Renal pelvis (tissue), 12 donors: ENCODE data around the gene TNFSF11. TPM values are rescaled to one million over a fixed set of nuclear protein-coding genes. Genes with fewer than 3 reads are reported as not detected.

Experiments
- DNase-seq: peaks from one replicate; pipeline ENCODE4 v3.0.0-alpha.2; 2013
- long read RNA-seq, 16 experiments: transcript quantifications; one replicate each; lab custom pipeline, GENCODE V29; 2026
- polyA plus RNA-seq, 3 donors: library from polyadenylated mRNA; unstranded; fragments of 120-200 nt; gene quantifications; one replicate each; pipeline ENCODE4 v1.2.1, GENCODE V29; 2013; ENCODE audit not compliant: insufficient read length in 3 of 3

Gene TNFSF11, protein sequence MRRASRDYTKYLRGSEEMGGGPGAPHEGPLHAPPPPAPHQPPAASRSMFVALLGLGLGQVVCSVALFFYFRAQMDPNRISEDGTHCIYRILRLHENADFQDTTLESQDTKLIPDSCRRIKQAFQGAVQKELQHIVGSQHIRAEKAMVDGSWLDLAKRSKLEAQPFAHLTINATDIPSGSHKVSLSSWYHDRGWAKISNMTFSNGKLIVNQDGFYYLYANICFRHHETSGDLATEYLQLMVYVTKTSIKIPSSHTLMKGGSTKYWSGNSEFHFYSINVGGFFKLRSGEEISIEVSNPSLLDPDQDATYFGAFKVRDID
- under 1 TPM; 0.23 to 0.73 (median 0.27) TPM for polyA plus RNA-seq
- long read RNA-seq, donor 1 = 0 reads
- long read RNA-seq, donor 2 = 0 reads
- long read RNA-seq, donor 3 = 0 reads
- long read RNA-seq, donor 4 = 0 reads
- long read RNA-seq, donor 5 = 0 reads
- long read RNA-seq, donor 6 = 0 reads
- long read RNA-seq, donor 7 = 0 reads
- long read RNA-seq, donor 8 = 0 reads
- long read RNA-seq, donor 9 = 0 reads
- long read RNA-seq, donor 10 = 0 reads
- long read RNA-seq, donor 11 = 0 reads
- long read RNA-seq, donor 12 = 0 reads
- long read RNA-seq, donor 13 = 0 reads
- long read RNA-seq, donor 14 = 0 reads
- long read RNA-seq, donor 15, partial matches to known transcripts = 0 of 1 reads
- long read RNA-seq, donor 15, other reads (novel, unspliced or antisense) = 0 of 1 reads
- long read RNA-seq, donor 16 = 0 reads

GRCh38 chr13:42574011-42574410 lies at the start of gene TNFSF11:
Gene TNFSF11, plus strand, starts transcription at chr13:42574152. Its CDS starts 152 bp downstream, at chr13:42574304.
- no peak for DNase-seq

GRCh38 chr13:42524487-42525034 lies 49.4 kb upstream of the TNFSF11 start:
- no peak for DNase-seq

- DNase-seq = no peak
Measured at GRCh38 chr13:42525035-42525504, 48.9 kb upstream of the TNFSF11 start.

DNA sequence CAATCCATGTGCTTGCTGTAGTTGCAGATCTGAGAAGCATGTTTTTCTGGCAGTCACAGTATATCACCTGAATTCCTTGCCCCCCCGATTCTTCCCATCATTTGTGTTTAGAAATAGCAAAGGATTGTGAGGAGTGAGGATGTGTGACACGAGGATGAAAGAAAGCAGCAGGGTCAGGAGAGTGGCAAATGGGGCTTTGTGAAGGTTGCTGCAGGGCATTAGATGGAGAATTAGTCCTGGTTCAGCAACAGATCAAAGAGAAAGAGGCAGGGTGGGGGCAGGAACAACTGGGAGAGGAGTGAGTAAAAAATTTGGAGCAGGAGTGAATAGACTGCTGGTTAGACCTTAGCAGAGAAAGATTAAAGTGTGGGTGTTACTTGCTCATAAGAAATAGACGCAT lies 47.7 kb upstream of the TNFSF11 start:
- DNase-seq = no peak

DNA sequence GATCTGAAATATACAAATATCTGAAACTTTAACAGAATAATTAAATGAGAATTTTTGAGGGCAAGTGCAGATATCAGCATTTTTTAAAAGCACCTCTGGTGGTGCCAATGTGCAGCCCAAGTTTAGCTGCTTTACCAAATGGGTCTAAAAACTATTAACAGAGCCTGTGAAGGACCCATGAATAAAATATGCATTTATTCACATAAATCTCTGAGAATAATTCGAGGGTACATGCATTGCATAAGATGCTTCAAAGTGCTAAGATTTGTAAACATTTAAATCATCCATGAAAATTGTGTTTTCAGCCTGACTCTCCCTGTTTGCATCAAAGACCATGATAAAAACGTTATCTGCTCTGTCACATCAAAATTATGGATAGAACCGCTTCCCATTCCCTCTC lies 47.1 kb upstream of the TNFSF11 start:
- DNase-seq = no peak

- DNase-seq = no peak
Measured at GRCh38 chr13:42532561-42533335, 41.2 kb upstream of the TNFSF11 start.

GRCh38 chr13:42533336-42533591 lies 40.7 kb upstream of the TNFSF11 start:
- no peak for DNase-seq

DNA sequence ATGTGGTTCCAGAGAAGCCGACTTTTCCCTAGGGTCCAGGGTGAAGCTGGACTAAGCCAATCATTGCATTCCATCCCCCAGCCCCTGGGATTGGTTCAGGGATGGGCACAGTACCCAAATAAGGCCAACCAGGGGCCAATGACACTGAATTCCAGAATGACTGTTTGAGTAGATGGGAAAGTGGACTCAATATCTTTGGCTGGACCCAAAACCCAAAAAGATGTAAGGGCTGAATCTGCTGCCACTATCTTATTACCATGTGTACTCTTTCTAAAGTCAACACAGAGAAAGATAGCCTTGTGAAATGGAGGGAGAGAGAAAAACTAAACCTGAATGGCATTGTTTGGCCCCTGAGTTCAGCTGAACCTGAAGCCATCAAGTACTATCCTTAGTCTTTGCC lies 39.2 kb upstream of the TNFSF11 start:
- no peak for DNase-seq

DNA sequence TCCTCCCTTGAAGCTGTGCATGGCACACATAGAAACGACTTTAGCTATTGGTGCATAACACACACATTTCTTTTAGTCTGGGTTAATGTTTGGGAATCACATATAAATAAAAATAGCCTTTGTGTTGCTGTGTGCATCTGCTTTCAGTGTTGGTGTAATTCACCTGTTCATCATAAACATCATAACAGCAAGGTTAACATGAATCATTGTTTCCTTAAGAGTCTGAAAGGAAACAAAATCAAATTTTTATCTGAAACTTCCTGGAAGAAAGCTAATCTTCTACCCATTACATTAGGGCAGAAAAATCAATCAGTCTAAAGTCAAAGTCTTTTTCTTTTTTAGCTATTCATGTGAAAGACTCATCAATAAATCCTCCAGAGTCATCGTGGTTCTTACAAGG lies 35.0 kb upstream of the TNFSF11 start:
- DNase-seq = no peak

GRCh38 chr13:42539670-42540069 lies 34.3 kb upstream of the TNFSF11 start:
- no peak for DNase-seq

DNA sequence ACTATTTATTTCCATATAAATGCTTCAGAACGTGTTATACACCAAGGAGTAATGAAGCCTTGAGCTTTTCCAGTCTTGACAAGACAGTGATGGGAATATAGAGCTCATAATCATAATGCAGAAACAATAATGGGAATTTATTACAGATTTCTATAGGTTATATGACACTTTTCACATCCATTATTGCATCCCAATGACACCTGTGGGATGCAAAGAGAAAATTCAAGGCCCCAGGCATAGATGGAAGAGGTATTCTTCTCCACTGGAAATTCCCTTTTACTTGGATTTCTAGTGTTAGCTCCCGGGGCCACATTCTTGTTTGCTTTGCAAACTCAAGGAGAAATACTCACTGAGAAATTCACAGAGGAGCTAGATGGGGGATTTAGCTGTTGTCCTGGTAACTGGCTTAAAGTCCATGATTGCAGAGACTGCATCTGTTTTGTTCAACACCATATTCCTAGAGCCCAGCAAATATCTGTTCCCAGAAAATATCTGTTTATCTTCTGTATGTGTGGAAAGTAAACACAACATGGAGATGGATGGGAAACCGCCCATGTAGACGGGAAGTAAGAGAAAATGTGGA lies 30.6 kb upstream of the TNFSF11 start:
- no peak for DNase-seq

- DNase-seq = no peak
Measured at GRCh38 chr13:42544246-42544926, 29.6 kb upstream of the TNFSF11 start.

DNA sequence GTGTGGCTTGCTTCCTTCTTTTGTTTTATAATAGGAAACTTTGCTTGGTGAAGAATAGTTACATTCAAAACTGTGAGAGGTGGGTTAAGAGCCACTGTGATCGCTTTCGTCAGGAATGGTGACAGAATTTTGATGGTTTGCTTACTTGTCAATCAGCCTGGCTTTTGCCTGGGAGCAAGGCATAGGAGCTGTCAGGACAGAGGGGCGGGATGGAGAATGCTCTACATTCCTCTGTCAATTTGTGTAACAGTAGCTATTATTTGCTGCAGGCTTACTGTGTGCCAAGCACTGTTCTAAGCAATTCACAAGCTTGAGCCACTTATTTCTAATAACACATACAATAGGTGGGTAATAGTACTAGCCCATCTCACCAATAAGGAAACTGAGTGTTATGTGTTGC lies 28.1 kb upstream of the TNFSF11 start:
- no peak for DNase-seq

- DNase-seq = no peak
Measured at GRCh38 chr13:42547612-42548011, 26.3 kb upstream of the TNFSF11 start.

DNA sequence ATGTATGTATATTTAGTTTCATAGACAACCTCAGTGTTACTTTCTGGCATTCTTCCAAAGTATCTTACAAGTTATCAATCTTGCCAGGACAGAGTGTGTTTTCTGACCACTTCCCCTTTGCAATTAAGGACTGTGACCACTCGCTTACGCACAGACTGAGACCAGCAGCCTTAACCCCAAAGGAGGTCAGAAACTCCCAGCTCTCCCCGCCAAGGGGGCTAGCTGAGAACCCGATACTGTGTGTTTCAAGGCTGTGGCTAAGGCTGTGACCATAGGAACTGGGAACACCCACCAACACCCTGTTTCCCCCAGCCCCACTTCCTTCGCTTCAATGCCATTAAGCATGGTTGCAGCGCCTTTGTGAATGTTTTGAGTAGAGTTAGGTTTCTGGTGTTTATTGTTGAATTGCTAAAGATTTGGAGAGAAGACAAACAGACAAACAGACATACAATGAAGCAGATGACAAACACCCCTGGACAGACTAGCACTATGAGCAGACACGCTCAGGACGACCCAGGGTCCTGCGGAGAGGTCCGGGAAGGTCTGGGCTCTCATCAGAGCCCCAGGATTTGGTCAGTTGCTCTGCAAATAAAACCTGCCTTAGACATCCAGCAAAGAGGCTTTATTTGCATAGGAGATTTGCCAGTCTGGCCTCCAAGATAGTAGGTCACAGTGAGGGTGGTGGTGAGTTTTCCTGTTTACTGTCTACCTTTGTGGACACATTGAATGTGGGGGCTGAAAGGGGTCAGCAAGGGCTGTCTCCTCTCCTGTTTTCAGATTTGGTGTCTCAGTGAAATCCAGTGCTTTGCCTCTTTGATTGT lies 25.0 kb upstream of the TNFSF11 start:
- peak; percentile 57 for DNase-seq

DNA sequence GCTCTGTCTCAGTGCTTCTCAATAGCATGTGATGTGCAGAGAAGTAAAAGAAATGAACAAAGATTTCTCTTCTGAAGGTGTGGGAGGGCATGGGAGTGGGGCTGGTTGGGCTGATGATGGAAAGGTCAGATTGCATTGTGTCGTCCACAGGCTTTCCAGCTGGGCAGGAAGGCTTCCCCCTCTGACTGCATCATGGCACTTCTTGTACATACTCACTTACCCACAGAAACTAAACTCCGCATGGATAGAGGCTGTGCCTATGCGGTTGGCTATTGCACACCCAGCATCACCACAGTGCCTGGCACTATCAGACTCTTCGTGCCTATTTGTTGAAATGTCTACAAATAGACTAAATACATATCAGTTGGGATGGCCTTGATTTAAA lies 24.4 kb upstream of the TNFSF11 start:
- DNase-seq = no peak

DNA sequence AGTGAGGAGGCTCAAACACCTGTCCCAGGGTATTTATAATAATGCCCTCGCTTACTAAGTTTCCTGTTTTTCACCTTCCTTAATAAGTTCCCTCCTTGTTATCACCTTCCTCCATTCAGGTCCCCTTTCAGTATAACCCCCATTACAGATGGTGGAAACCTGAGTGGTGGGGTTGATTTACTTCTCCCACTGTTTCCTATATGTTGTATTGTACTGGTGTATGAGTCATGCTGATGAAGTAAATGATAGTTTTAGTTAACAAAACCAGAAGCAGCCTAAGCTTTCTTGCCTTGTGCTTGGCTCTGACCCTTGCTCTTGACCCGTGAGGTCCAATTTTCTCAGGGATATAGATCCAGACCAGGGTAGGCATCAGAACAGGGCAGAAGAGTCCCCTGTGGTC lies 22.3 kb upstream of the TNFSF11 start:
- DNase-seq = no peak

- no peak for DNase-seq
Measured at GRCh38 chr13:42553098-42554046, 20.6 kb upstream of the TNFSF11 start.

- no peak for DNase-seq
Measured at GRCh38 chr13:42559057-42559456, 14.9 kb upstream of the TNFSF11 start.
